Caco-2 (cell line): Measurements from ENCODE around the gene EDC4. TPM values are rescaled to one million over a fixed set of nuclear protein-coding genes. Genes with fewer than 3 reads are reported as not detected.

Experiments used
- BruUV-seq: library from RNA; stranded (reverse); fragments of 400-500 nt; replicated peaks from 2 replicates; lab custom pipeline; 2021; lab: Mats Ljungman, UMichigan
- CTCF ChIA-PET: fragments of 300-600 bp; sonication (Branson Sonifier 250); formaldehyde crosslinking; loops from one replicate; lab custom pipeline; 2022; ENCODE audit warnings: antibody characterized with exemption; lab: Charles Lee
- POLR2A ChIA-PET: fragments of 300-600 bp; sonication (Branson Sonifier 250); formaldehyde crosslinking; loops from one replicate; lab custom pipeline; 2022; ENCODE audit warnings: antibody characterized with exemption; lab: Charles Lee
- DNase-seq, 2 experiments: peaks; one replicate each; pipeline versions ENCODE4 v3.0.0 to v3.0.0-alpha.2; 2020 to 2022
- H3K27me3 ChIP-seq: replicated peaks from 2 replicates; pipeline ENCODE4 v1.6.0; 2011; ENCODE audit warnings: low read length; ENCODE audit not compliant: control insufficient read depth, insufficient read depth
- H3K36me3 ChIP-seq: 2 replicates; pipeline ENCODE4 v1.5.1; 2011; ENCODE audit warnings: low read length; ENCODE audit not compliant: control insufficient read depth, insufficient read depth
- H3K4me1 ChIP-seq: fragments of 250-450 bp; sonication (Bioruptor Pico); 2 replicates; pipeline ENCODE4 v1.5.1; 2020; ENCODE audit warnings: mild to moderate bottlenecking
- H3K4me3 ChIP-seq: 2 replicates; pipeline ENCODE4 v1.5.1; 2011; ENCODE audit warnings: low read depth, mild to moderate bottlenecking, control low read depth, low read length
- H3K9me3 ChIP-seq: fragments of 250-450 bp; sonication (Bioruptor Pico); 2 replicates; pipeline ENCODE4 v1.5.1; 2020; ENCODE audit warnings: mild to moderate bottlenecking, moderate library complexity
- H3K27ac Mint-ChIP-seq: one replicate; pipeline ENCODE4 v1.8.0; 2022; ENCODE audit warnings: mixed read lengths; ENCODE audit not compliant: unreplicated experiment
- H3K27me3 Mint-ChIP-seq: one replicate; pipeline ENCODE4 v1.8.0; 2022; ENCODE audit warnings: mixed read lengths; ENCODE audit not compliant: insufficient read depth, unreplicated experiment
- H3K36me3 Mint-ChIP-seq: one replicate; pipeline ENCODE4 v1.8.0; 2022; ENCODE audit warnings: mild to moderate bottlenecking, mixed read lengths; ENCODE audit not compliant: insufficient read depth, unreplicated experiment
- H3K4me1 Mint-ChIP-seq: one replicate; pipeline ENCODE4 v1.8.0; 2022; ENCODE audit warnings: low read depth, mixed read lengths; ENCODE audit not compliant: unreplicated experiment
- H3K4me3 Mint-ChIP-seq: one replicate; pipeline ENCODE4 v1.8.0; 2022; ENCODE audit warnings: mild to moderate bottlenecking, moderate library complexity, mixed read lengths; ENCODE audit not compliant: unreplicated experiment
- H3K9me3 Mint-ChIP-seq: one replicate; pipeline ENCODE4 v1.8.0; 2022; ENCODE audit warnings: mixed read lengths; ENCODE audit not compliant: unreplicated experiment
- intact Hi-C: fragments of 100-400 bp; cut with micrococcal nuclease; formaldehyde crosslinking; loops from one replicate; pipeline ENCODE4 v1.10.0; 2022; ENCODE audit not compliant: unreplicated experiment
- total RNA-seq: library from RNA; stranded (reverse); gene quantifications from 2 replicates; pipeline ENCODE4 v1.2.3, GENCODE V29; 2022
- TF ChIP-seq, protein P1 (sequence below), 2 experiments: fragments of 200-600 bp in 1 of 2; IDR thresholded peaks; 1 replicate in 1 of 2; 2 replicates in 1 of 2; pipeline versions ENCODE4 v1.5.1 to v1.8.0; 2011 to 2022; ENCODE audit warnings: antibody characterized with exemption in 1 of 2, control low read depth in 1 of 2, inconsistent platforms in 1 of 2, low read depth in 1 of 2, low read length in 1 of 2, mild to moderate bottlenecking in 1 of 2, moderate library complexity in 1 of 2; ENCODE audit not compliant: insufficient read depth in 1 of 2, severe bottlenecking in 1 of 2, unreplicated experiment in 1 of 2

Gene EDC4
- total RNA-seq, 1 experiment from 2014 or later: 139 TPM

DNA sequence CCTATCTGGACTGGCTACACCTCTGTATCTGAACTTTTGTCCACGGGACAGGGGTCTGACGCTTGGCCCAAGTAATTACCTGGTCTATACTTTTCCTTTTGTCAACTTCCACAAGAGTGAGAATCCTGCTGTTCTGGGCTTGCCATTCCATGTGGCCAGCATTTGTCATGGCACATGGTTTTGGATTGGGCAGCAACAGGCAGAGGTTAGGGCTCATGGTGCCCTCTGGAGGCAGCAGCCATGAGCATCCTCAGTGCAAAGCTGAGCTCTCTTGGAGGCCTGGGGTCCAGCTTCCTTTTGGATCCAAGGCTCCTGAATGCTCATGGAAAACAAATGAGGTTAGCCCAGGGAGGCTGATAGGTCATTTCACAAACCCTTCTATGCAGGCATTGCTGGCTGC, 7.5 kb upstream of the EDC4 start:
- Mint-ChIP-seq H3K27me3 (no peaks in the 10 kb centered on the region), H3K36me3 (peaks cover 92% of the 10 kb centered on the region), H3K9me3 (no peaks in the 10 kb centered on the region), H3K4me3 (no peak overlapping the region), H3K27ac (no peak overlapping the region), H3K4me1 (no peaks in the 10 kb centered on the region)
- H3K9me3 ChIP-seq: no peaks in the 10 kb centered on the region
- BruUV-seq: no TSS peak
- TF ChIP-seq, protein P1, sequence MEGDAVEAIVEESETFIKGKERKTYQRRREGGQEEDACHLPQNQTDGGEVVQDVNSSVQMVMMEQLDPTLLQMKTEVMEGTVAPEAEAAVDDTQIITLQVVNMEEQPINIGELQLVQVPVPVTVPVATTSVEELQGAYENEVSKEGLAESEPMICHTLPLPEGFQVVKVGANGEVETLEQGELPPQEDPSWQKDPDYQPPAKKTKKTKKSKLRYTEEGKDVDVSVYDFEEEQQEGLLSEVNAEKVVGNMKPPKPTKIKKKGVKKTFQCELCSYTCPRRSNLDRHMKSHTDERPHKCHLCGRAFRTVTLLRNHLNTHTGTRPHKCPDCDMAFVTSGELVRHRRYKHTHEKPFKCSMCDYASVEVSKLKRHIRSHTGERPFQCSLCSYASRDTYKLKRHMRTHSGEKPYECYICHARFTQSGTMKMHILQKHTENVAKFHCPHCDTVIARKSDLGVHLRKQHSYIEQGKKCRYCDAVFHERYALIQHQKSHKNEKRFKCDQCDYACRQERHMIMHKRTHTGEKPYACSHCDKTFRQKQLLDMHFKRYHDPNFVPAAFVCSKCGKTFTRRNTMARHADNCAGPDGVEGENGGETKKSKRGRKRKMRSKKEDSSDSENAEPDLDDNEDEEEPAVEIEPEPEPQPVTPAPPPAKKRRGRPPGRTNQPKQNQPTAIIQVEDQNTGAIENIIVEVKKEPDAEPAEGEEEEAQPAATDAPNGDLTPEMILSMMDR (IDR thresholded peaks at IDR 0.05; ENCODE audit: insufficient read depth in 1 of 2, low read depth in 1 of 2, low read length in 1 of 2, severe bottlenecking in 1 of 2, unreplicated experiment in 1 of 2): peak; percentile 57 to 83
- CTCF ChIA-PET: interaction anchor here (0.7 to 1.6 kb wide), 13 partner anchors 9 to 344 kb away, joined by 3 to 48 read pairs (median 7); partner anchors contain the start of genes NUTF2, RANBP10 and TSNAXIP1
- H3K4me1 ChIP-seq: no peaks in the 10 kb centered on the region
- no peak overlapping the region for H3K4me3 ChIP-seq
- POLR2A ChIA-PET: interaction anchor here (0.6 to 1.6 kb wide), 6 partner anchors 17 to 133 kb away, joined by 4 to 11 read pairs (median 6); partner anchors contain the start of genes NUTF2, PSKH1, RANBP10 and TSNAXIP1
- no peaks in the 10 kb centered on the region for H3K27me3 ChIP-seq
- DNase-seq: peak; percentile 59 to 72
- H3K36me3 ChIP-seq: peaks cover 10% of the 10 kb centered on the region
- intact Hi-C loops: loop anchor here (1.0 to 2.0 kb wide), 2 partner anchors 19 to 49 kb away; partner anchors contain the start of genes CENPT and NUTF2

DNA sequence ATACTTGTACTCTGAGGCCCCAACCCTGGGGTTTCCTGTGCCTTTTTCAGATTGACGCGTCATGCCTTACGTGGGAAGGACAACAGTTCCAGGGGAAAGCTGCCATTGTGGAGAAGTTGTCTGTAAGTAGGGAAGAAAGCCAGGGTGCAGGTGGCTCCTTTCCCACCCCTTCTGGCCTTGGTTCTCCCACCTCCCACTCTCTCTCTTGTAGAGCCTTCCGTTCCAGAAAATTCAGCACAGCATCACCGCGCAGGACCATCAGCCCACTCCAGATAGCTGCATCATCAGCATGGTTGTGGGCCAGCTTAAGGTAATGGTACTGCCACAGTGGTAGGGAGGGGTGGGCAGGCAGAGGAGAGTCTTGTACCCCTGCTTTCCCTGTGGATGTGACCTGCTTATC, 4.6 kb upstream of the EDC4 start:
- H3K4me3 Mint-ChIP-seq: no peak overlapping the region
- Histone ChIP-seq H3K4me1 (no peaks in the 10 kb centered on the region), H3K36me3 (peaks cover 8% of the 10 kb centered on the region; the same call in 1 of the 2 replicates), H3K27me3 (no peaks in the 10 kb centered on the region), H3K4me3 (no peak overlapping the region), H3K9me3 (no peaks in the 10 kb centered on the region)
- intact Hi-C loops: no loop called here
- no peaks in the 10 kb centered on the region for H3K27me3 Mint-ChIP-seq
- no peak for DNase-seq
- ChIA-PET POLR2A (no interaction called here), CTCF (no interaction called here)
- BruUV-seq: no TSS peak
- H3K4me1 Mint-ChIP-seq: no peaks in the 10 kb centered on the region
- H3K36me3 Mint-ChIP-seq: peaks cover 90% of the 10 kb centered on the region
- TF ChIP-seq, protein P1 (IDR thresholded peaks at IDR 0.05; ENCODE audit: insufficient read depth in 1 of 2, low read depth in 1 of 2, low read length in 1 of 2, severe bottlenecking in 1 of 2, unreplicated experiment in 1 of 2): no peak
- H3K9me3 Mint-ChIP-seq: no peaks in the 10 kb centered on the region
- H3K27ac Mint-ChIP-seq: no peak overlapping the region

DNA sequence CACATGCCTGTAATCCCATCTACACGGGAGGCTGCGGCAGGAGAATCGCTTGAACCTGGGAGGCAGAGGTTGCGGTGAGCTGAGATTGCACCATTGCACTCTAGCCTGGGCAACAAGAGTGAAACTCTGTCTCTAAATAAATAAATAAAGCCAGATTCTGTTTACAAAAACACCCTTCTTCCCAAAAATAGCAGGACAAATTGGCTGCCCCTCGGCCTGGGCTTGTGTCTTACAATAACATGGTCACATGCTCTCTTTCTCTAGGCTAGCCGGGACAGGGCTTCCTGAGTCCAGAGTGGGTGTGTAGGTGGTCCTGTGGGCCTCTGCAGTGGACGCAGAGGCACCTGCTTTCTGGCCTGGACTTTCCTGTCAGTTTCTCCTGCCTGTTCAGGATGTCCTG, 3.2 kb upstream of the EDC4 start:
- Histone ChIP-seq H3K27me3 (no peaks in the 10 kb centered on the region), H3K9me3 (no peaks in the 10 kb centered on the region), H3K4me3 (no peak overlapping the region), H3K4me1 (peaks cover 7% of the 10 kb centered on the region; the same call in 1 of the 2 replicates), H3K36me3 (peaks cover 11% of the 10 kb centered on the region)
- Mint-ChIP-seq H3K9me3 (no peaks in the 10 kb centered on the region), H3K4me1 (peaks cover 11% of the 10 kb centered on the region), H3K27ac (no peak overlapping the region), H3K4me3 (no peak overlapping the region), H3K27me3 (no peaks in the 10 kb centered on the region), H3K36me3 (peaks cover 80% of the 10 kb centered on the region)
- ChIA-PET POLR2A (no interaction called here), CTCF (interaction anchor here (0.6 kb wide), 3 partner anchors 14 to 102 kb away, joined by 3 to 5 read pairs (median 3); partner anchors contain the start of gene PSKH1)
- BruUV-seq: no TSS peak
- intact Hi-C loops: no loop called here
- DNase-seq: no peak
- TF ChIP-seq, protein P1 (IDR thresholded peaks at IDR 0.05; ENCODE audit: insufficient read depth in 1 of 2, low read depth in 1 of 2, low read length in 1 of 2, severe bottlenecking in 1 of 2, unreplicated experiment in 1 of 2): no peak
